ENCODE data around the gene FMNL2. TPM values are rescaled to one million over a fixed set of nuclear protein-coding genes. Genes with fewer than 3 reads are reported as not detected.

The FMNL2 gene
- total RNA-seq, 1 donor from 2014 or later, result 41.7 TPM

DNA sequence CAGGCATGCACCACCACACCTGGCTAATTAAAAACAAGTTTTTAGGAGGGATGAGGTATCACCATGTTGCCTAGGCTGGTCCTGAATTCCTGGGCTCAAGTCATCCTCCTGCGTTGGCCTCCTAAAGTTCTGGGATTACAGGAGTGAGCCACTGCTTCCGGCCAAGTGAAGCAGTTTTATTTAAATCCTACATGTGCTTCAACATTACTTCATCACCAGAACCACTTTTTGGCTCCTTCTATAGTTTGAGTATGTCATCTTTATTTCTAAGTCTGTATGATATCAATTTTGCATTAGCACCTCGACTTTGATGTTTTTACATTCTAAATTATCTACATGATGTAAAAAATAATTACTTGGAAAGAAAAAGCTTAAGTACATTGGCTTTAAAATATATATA is 144.3 kb downstream of the FMNL2 start:
- no peak overlapping the region for H3K27ac Mint-ChIP-seq (ENCODE audit: unreplicated experiment)
- H3K36me3 Mint-ChIP-seq (ENCODE audit: low read depth, unreplicated experiment), result no peaks in the 10 kb centered on the region
- H3K27me3 Mint-ChIP-seq (ENCODE audit: unreplicated experiment), result no peaks in the 10 kb centered on the region
- peaks cover 3% of the 10 kb centered on the region for H3K4me1 Mint-ChIP-seq (ENCODE audit: unreplicated experiment)
- H3K9me3 Mint-ChIP-seq (ENCODE audit: unreplicated experiment), result no peaks in the 10 kb centered on the region
- TF ChIP-seq, protein P1, sequence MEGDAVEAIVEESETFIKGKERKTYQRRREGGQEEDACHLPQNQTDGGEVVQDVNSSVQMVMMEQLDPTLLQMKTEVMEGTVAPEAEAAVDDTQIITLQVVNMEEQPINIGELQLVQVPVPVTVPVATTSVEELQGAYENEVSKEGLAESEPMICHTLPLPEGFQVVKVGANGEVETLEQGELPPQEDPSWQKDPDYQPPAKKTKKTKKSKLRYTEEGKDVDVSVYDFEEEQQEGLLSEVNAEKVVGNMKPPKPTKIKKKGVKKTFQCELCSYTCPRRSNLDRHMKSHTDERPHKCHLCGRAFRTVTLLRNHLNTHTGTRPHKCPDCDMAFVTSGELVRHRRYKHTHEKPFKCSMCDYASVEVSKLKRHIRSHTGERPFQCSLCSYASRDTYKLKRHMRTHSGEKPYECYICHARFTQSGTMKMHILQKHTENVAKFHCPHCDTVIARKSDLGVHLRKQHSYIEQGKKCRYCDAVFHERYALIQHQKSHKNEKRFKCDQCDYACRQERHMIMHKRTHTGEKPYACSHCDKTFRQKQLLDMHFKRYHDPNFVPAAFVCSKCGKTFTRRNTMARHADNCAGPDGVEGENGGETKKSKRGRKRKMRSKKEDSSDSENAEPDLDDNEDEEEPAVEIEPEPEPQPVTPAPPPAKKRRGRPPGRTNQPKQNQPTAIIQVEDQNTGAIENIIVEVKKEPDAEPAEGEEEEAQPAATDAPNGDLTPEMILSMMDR (IDR thresholded peaks at IDR 0.05; ENCODE audit: unreplicated experiment), result no peak
- H3K4me3 Mint-ChIP-seq (ENCODE audit: unreplicated experiment), result no peak overlapping the region
- DNase-seq (ENCODE audit: low spot score), result no peak

DNA sequence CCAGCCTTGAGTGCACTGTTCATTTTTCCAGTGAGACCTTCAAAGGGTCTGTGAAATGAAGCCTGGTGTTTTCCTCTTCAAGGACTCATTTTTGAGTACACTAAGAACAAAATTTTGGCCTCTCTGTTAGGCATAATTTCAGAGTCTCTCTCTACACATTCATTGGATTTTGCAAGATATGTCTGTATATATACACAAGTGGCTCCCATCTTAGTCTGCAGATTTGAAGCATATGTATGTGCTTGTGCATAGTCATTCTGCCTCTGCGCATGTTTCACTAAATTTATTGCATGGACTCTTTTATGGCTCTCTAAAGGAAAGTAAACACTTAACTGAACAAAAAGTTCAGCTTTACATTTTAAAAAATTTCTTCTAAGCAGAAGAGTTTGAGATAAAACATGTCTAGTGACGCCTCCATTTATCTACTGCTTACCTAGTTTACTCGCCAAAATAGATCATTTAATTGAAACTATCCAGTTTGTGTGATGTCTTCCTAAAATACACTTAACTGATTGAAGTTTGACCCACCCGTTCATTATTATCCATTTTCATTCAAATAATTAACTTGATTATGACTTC is 145.9 kb downstream of the FMNL2 start:
- no peaks in the 10 kb centered on the region for H3K27me3 Mint-ChIP-seq (ENCODE audit: unreplicated experiment)
- peaks cover 1% of the 10 kb centered on the region for H3K4me1 Mint-ChIP-seq (ENCODE audit: unreplicated experiment)
- no peak overlapping the region for H3K27ac Mint-ChIP-seq (ENCODE audit: unreplicated experiment)
- TF ChIP-seq, protein P1 (IDR thresholded peaks at IDR 0.05; ENCODE audit: unreplicated experiment), result no peak
- no peak for DNase-seq (ENCODE audit: low spot score)
- H3K36me3 Mint-ChIP-seq (ENCODE audit: low read depth, unreplicated experiment), result no peaks in the 10 kb centered on the region
- H3K4me3 Mint-ChIP-seq (ENCODE audit: unreplicated experiment), result no peak overlapping the region
- H3K9me3 Mint-ChIP-seq (ENCODE audit: unreplicated experiment), result no peaks in the 10 kb centered on the region

DNA sequence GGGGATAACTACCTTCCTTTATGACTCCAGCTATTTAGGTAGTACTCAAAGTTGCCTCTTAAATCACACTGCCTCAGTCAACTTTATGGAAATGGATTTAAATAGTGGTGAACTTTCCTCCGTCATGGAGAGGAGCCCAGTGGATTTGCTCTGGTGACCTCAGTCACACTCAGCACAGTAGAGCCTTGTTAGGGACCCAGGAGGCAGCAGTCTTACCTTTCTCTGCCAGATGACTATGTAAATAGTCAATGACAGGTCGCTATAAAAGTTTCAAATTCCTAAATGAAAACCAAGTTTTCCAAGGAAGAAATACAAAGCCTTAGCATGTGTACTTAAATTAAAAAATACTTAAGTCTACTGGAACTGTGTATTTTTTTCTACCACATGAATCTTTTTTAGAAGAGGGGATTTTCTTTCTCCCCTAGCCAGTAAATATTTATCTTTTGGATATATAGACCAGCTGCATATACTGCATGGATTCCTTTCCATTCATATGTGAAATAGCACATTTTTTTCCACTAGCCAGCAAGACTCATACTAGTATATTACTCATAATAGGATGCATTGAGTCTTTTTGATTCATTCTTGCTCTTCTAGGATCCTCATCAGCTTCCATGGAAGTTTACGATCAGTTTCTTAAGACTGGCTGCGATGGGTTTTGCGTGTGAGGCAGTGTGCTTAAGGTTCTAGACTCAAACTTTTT is 147.1 kb downstream of the FMNL2 start:
- H3K36me3 Mint-ChIP-seq (ENCODE audit: low read depth, unreplicated experiment), result no peaks in the 10 kb centered on the region
- H3K9me3 Mint-ChIP-seq (ENCODE audit: unreplicated experiment), result no peaks in the 10 kb centered on the region
- DNase-seq (ENCODE audit: low spot score), result no peak
- TF ChIP-seq, protein P1 (IDR thresholded peaks at IDR 0.05; ENCODE audit: unreplicated experiment), result no peak
- no peak overlapping the region for H3K27ac Mint-ChIP-seq (ENCODE audit: unreplicated experiment)
- no peaks in the 10 kb centered on the region for H3K27me3 Mint-ChIP-seq (ENCODE audit: unreplicated experiment)
- no peak overlapping the region for H3K4me3 Mint-ChIP-seq (ENCODE audit: unreplicated experiment)
- H3K4me1 Mint-ChIP-seq (ENCODE audit: unreplicated experiment), result peaks cover 5% of the 10 kb centered on the region

DNA sequence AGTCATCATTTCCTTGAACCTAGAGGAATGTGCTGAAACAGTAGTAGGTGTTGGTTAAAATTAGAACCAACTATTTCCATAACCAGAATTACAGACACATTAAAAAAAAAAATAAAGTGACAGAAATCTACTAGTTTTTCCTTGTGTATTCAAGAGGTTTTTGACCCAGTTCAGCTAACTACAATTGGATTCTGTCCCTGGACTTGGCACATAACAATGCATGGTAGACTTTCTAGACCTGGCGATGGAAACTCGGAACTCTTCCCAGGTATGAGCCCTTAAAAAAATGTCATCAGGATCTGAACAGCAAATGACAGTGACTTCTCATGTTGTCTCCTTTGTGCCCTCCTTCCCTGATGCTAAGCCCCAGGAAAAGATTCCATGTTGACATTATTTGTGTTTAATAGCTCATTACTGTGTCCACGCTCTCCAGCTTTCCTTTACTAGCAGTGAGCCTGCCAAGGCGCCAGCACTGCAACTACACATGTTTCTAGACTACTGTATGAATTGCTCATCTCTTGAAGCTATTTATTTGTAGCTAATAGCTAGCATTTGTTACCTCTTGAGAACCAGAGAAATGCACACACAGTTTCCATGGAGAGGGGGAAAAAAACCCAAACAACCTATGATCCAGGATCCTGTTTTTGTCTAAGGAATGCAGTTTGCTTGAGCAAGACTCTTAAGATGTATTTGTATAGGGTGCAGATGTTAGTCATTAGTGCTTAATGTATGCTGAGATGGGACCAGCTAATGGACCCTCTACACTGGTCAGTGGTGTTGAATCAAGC is 148.5 kb downstream of the FMNL2 start:
- Mint-ChIP-seq H3K4me1 (ENCODE audit: unreplicated experiment) (peaks cover 5% of the 10 kb centered on the region), H3K36me3 (ENCODE audit: low read depth, unreplicated experiment) (no peaks in the 10 kb centered on the region), H3K27me3 (ENCODE audit: unreplicated experiment) (no peaks in the 10 kb centered on the region), H3K9me3 (ENCODE audit: unreplicated experiment) (no peaks in the 10 kb centered on the region), H3K27ac (ENCODE audit: unreplicated experiment) (no peak overlapping the region), H3K4me3 (ENCODE audit: unreplicated experiment) (no peak overlapping the region)
- no peak for DNase-seq (ENCODE audit: low spot score)
- TF ChIP-seq, protein P1 (IDR thresholded peaks at IDR 0.05; ENCODE audit: unreplicated experiment), result no peak

Data from endothelial cell (in vitro differentiated cells).